ENCODE measurements around the gene ZNF317. TPM values are rescaled to one million over a fixed set of nuclear protein-coding genes. Genes with fewer than 3 reads are reported as not detected.

Gene ZNF317
- 28.5 and 30.0 TPM in 2 replicates for total RNA-seq

GRCh38 chr19:9140159-9140874, at the start of gene ZNF317:
ZNF317 (plus strand) TSS chr19:9140397; CDS start chr19:9156017, 15,620 bp downstream.

GRCh38 chr19:9107375-9107774, 32.8 kb upstream of the ZNF317 start, which contains the start of gene OR7G2:
OR7G2 (minus strand) TSS chr19:9107475; CDS start chr19:9103243, 4,232 bp downstream.

GRCh38 chr19:9115307-9115813, 24.8 kb upstream of the ZNF317 start, which contains the start of gene OR7G1:
OR7G1 (minus strand) TSS chr19:9115763; CDS start chr19:9115763, 0 bp downstream.

GRCh38 chr19:9126900-9127405, 13.2 kb upstream of the ZNF317 start, which contains the start of gene OR7G3:
OR7G3 (minus strand) TSS chr19:9126950; CDS start chr19:9126950, 0 bp downstream.

GRCh38 chr19:9178901-9179300, 38.7 kb downstream of the ZNF317 start, which contains the start of gene OR7D2:
OR7D2 (plus strand) TSS chr19:9178979; CDS start chr19:9185782, 6,803 bp downstream.

Other genes starting within 250 kb of the ZNF317 start
- gene MUC16, start 130.0 kb upstream of the ZNF317 start, total RNA-seq, result not detected in 2 replicates
- not detected in 2 replicates for gene OR1M1, start 53.3 kb upstream of the ZNF317 start, total RNA-seq
- gene OR7G2, start 32.9 kb upstream of the ZNF317 start, total RNA-seq, result not detected in 2 replicates
- gene OR7G1, start 24.6 kb upstream of the ZNF317 start, total RNA-seq, result not detected in 2 replicates
- not detected in 2 replicates for gene OR7G3, start 13.4 kb upstream of the ZNF317 start, total RNA-seq
- gene OR7D2, start 38.6 kb downstream of the ZNF317 start, total RNA-seq, result not detected in 2 replicates
- not detected in 2 replicates for gene OR7D4, start 79.2 kb downstream of the ZNF317 start, total RNA-seq
- gene OR7E24, start 110.5 kb downstream of the ZNF317 start, total RNA-seq, result not detected in 2 replicates
- 26.1 and 38.5 TPM in 2 replicates for gene ZNF699, start 169.4 kb downstream of the ZNF317 start, total RNA-seq
- 12.0 and 18.8 TPM in 2 replicates for gene ZNF559, start 183.8 kb downstream of the ZNF317 start, total RNA-seq
- 1.3 and 1.5 TPM in 2 replicates for gene ZNF177, start 222.6 kb downstream of the ZNF317 start, total RNA-seq